K562 (cell line): ENCODE results near the gene CDC42EP5. TPM values are rescaled to one million over a fixed set of nuclear protein-coding genes. Genes with fewer than 3 reads are reported as not detected.

Experiments used
- ATAC-seq: fragments of 200-7000 bp; cut with Tn5 transposase; 3 replicates; pipeline ENCODE4 v1.9.1; 2020; ENCODE audit warnings: moderate library complexity
- BruUV-seq: library from RNA; stranded (reverse); fragments of 400-500 nt; replicated peaks from 2 replicates; lab custom pipeline; 2021; lab: Mats Ljungman, UMichigan
- CTCF ChIA-PET: fragments of 300-600 bp; formaldehyde crosslinking; extraction: SDS; loops from one replicate; lab custom pipeline; 2021; ENCODE audit warnings: low intra/inter-chr PET ratio; lab: Yijun Ruan, JAX
- POLR2A ChIA-PET: fragments of 300-600, 350-650 bp; sonication (Branson Sonifier 250); formaldehyde crosslinking; extraction: SDS; loops from one replicate; lab custom pipeline; 2021; ENCODE audit warnings: antibody characterized with exemption, inconsistent platforms; lab: Yijun Ruan, JAX
- DNase-seq, 4 experiments: peaks; one replicate each; pipeline versions ENCODE4 v3.0.0 to v3.0.0-alpha.2; 2011 to 2018; ENCODE audit warnings: low spot score in 3 of 4, mixed read lengths in 3 of 4; ENCODE audit errors: extremely low read depth in 1 of 4
- FAIRE-seq: peaks from 2 replicates; lab custom pipeline; 2011; peaks lifted over from hg19 to GRCh38; lab: Jason Lieb, UNC
- H2AFZ ChIP-seq: 2 replicates; pipeline ENCODE4 v1.6.0; 2011; ENCODE audit warnings: low read depth, low read length, control low read depth, inconsistent platforms
- H3K27ac ChIP-seq: fragments of 200-600 bp; 3 replicates; pipeline ENCODE4 v1.8.0; 2011; ENCODE audit warnings: low read depth, mild to moderate bottlenecking, control low read depth, inconsistent platforms, low read length, moderate library complexity, mixed read lengths; ENCODE audit errors: extremely low read depth
- H3K27me3 ChIP-seq, 2 experiments: fragments of 300-600 bp in 1 of 2; 2 replicates in 1 of 2; 3 replicates in 1 of 2; pipeline versions ENCODE4 v1.6.0 to v1.8.0; 2011; ENCODE audit warnings: inconsistent platforms in 2 of 2, low read length in 2 of 2, mild to moderate bottlenecking in 1 of 2, mixed read lengths in 1 of 2, moderate library complexity in 1 of 2; ENCODE audit not compliant: control insufficient read depth in 2 of 2, insufficient read depth in 2 of 2
- H3K36me3 ChIP-seq: fragments of 300-600 bp; 3 replicates; pipeline ENCODE4 v1.8.0; 2011; ENCODE audit warnings: mild to moderate bottlenecking, low read length, inconsistent platforms; ENCODE audit not compliant: control insufficient read depth, insufficient read depth
- H3K4me1 ChIP-seq, 2 experiments: fragments of 200-600 bp in 1 of 2; replicated peaks in 1 of 2; 2 replicates in 1 of 2; 3 replicates in 1 of 2; pipeline versions ENCODE4 v1.5.1 to v1.8.0; 2011; ENCODE audit warnings: inconsistent platforms in 2 of 2, low read length in 2 of 2, mild to moderate bottlenecking in 1 of 2, mixed read lengths in 1 of 2, moderate library complexity in 1 of 2; ENCODE audit not compliant: control insufficient read depth in 2 of 2, insufficient read depth in 2 of 2
- H3K4me2 ChIP-seq: 2 replicates; pipeline ENCODE4 v1.6.1; 2011; ENCODE audit warnings: low read length, control low read depth, inconsistent platforms, mixed read lengths; ENCODE audit not compliant: insufficient read depth
- H3K4me3 ChIP-seq: fragments of 200-600 bp; sonication (generic), shearing (Covaris generic); 2 replicates; pipeline ENCODE4 v1.5.1; 2016; ENCODE audit warnings: control low read depth, inconsistent platforms
- H3K79me2 ChIP-seq: fragments of 200-600 bp; 3 replicates; pipeline ENCODE4 v1.8.0; 2011; ENCODE audit warnings: low read length, inconsistent platforms; ENCODE audit not compliant: control insufficient read depth, insufficient read depth
- H3K9ac ChIP-seq, 2 experiments: 2 replicates each; pipeline versions ENCODE4 v1.6.0 to v1.6.1; 2011; ENCODE audit warnings: low read depth in 2 of 2, low read length in 2 of 2, control low read depth in 1 of 2, inconsistent platforms in 1 of 2, mild to moderate bottlenecking in 1 of 2, mixed read lengths in 1 of 2; ENCODE audit not compliant: insufficient read depth in 1 of 2
- H3K9me1 ChIP-seq: one replicate; pipeline ENCODE4 v1.6.0; 2011; ENCODE audit warnings: inconsistent platforms, mild to moderate bottlenecking, low read length, moderate library complexity; ENCODE audit not compliant: control insufficient read depth, insufficient read depth
- H3K9me3 ChIP-seq: replicated peaks from 2 replicates; pipeline ENCODE4 v1.5.1; 2011; ENCODE audit warnings: low read depth, low read length, inconsistent platforms; ENCODE audit not compliant: control insufficient read depth, insufficient read depth
- H4K20me1 ChIP-seq: replicated peaks from 2 replicates; pipeline ENCODE4 v1.6.1; 2011; ENCODE audit warnings: low read length, inconsistent platforms, mixed read lengths; ENCODE audit not compliant: control insufficient read depth, insufficient read depth
- KDM4B ChIP-seq, 2 experiments: fragments of 450-650 bp in 1 of 2; sonication (generic) in 1 of 2; IDR thresholded peaks; 2 replicates each; pipeline ENCODE4 v1.6.1; 2016 to 2017; ENCODE audit warnings: borderline replicate concordance in 2 of 2, antibody characterized with exemption in 1 of 2, low read depth in 1 of 2, mild to moderate bottlenecking in 1 of 2
- KDM5B ChIP-seq: fragments of 200-600 bp; sonication (generic); IDR thresholded peaks from 2 replicates; pipeline ENCODE4 v1.6.1; 2012; ENCODE audit warnings: low read depth, mild to moderate bottlenecking, moderate library complexity, low read length, control low read depth, inconsistent platforms; ENCODE audit not compliant: insufficient replicate concordance
- KLF13 ChIP-seq: fragments of 450-650 bp; IDR thresholded peaks from 2 replicates; pipeline ENCODE4 v1.6.1; 2016; ENCODE audit warnings: missing genetic modification characterization, low read depth, mild to moderate bottlenecking, missing compliant biosample characterization, moderate library complexity, borderline replicate concordance
- MTA3 ChIP-seq: fragments of 450-650 bp; formaldehyde crosslinking; IDR thresholded peaks from 2 replicates; pipeline ENCODE4 v1.6.1; 2017; ENCODE audit warnings: mild to moderate bottlenecking, borderline replicate concordance
- RBFOX2 ChIP-seq: fragments of 200-400 bp; formaldehyde crosslinking; IDR thresholded peaks from 2 replicates; pipeline ENCODE4 v1.6.1; 2017; ENCODE audit warnings: low read depth, mild to moderate bottlenecking, low read length, moderate library complexity
- SMAD1 ChIP-seq: fragments of 150-350 bp; IDR thresholded peaks from 2 replicates; pipeline ENCODE4 v1.6.1; 2014; ENCODE audit warnings: low read length, low read depth; ENCODE audit not compliant: partially characterized antibody
- SP1 ChIP-seq: sonication (generic); formaldehyde crosslinking; IDR thresholded peaks from 2 replicates; pipeline ENCODE4 v1.8.1; 2022; ENCODE audit warnings: mild to moderate bottlenecking, missing genetic modification reagents
- SREBF1 ChIP-seq: fragments of 150-350 bp; IDR thresholded peaks from 2 replicates; pipeline ENCODE4 v1.6.1; 2014; ENCODE audit warnings: antibody characterized with exemption, low read depth, low read length, borderline replicate concordance
- ZBTB40 ChIP-seq, 2 experiments: fragments of 450-650 bp in 1 of 2; sonication (generic) in 1 of 2; formaldehyde crosslinking in 1 of 2; IDR thresholded peaks; 2 replicates each; pipeline versions ENCODE4 v1.7.1 to v1.9.0; 2016 to 2022; ENCODE audit warnings: inconsistent platforms in 1 of 2, mild to moderate bottlenecking in 1 of 2, missing genetic modification reagents in 1 of 2
- ZNF253 ChIP-seq: fragments of 250-450 bp; sonication (Bioruptor Pico); conservative IDR thresholded peaks from 2 replicates; pipeline ENCODE4 v1.6.1; 2021; ENCODE audit warnings: mild to moderate bottlenecking
- ZNF830 ChIP-seq: fragments of 250-450 bp; sonication (Bioruptor Pico); IDR thresholded peaks from 2 replicates; pipeline ENCODE4 v1.5.0; 2021; ENCODE audit warnings: mild to moderate bottlenecking
- WGBS: fragments of 100-300 bp; shearing (Covaris generic); methylation state at CpG from one replicate; pipeline ENCODE4 v1.1.6; 2016; ENCODE audit warnings: low coverage, mixed read lengths; ENCODE audit not compliant: insufficient coverage; ENCODE audit errors: missing lambda C conversion rate; 5-methylcytosine and 5-hydroxymethylcytosine counted together
- in situ Hi-C: fragments of 300-500 bp; cut with MboI; formaldehyde crosslinking; loops from 4 replicates; pipeline ENCODE4 v1.15.0; 2018; ENCODE audit warnings: inconsistent platforms, mixed read lengths
- intact Hi-C: fragments of 100-400 bp; cut with micrococcal nuclease; formaldehyde crosslinking; loops from 2 replicates; pipeline ENCODE4 v1.14.2; 2022
- polyA plus RNA-seq, 8 experiments: library from polyadenylated mRNA; depleted of rRNA in 4 of 8; stranded (reverse) in 5 of 8; unstranded in 3 of 8; fragments of >200 nt; fragmentation: Nextera tagmentation in 2 of 8; fragmentation: Illumina TruSeq in 1 of 8; extraction: Ambion mirVana in 2 of 8; extraction: Trizol in 1 of 8; gene quantifications; 2 replicates each; pipeline versions ENCODE4 v1.2.1 to v1.2.3, GENCODE V29; 2011 to 2014; ENCODE audit warnings: inconsistent platforms in 1 of 8, missing spikeins in 1 of 8
- total RNA-seq, 7 experiments: library from RNA; depleted of rRNA in 6 of 7; stranded (reverse); fragments of >200 nt in 6 of 7; fragmentation: Illumina TruSeq in 2 of 7; extraction: Trizol in 2 of 7; gene quantifications; 2 replicates each; pipeline versions ENCODE4 v1.2.1 to v1.2.3, GENCODE V29; 2011 to 2021; ENCODE audit warnings: low replicate concordance in 1 of 7

The CDC42EP5 gene
- total and polyA plus RNA-seq, 9 of the 15 experiments (the other 6 are each of a cell fraction or from before 2014, with no cell fraction given): 0.15 to 0.38 TPM; not detected in 7

- in situ Hi-C loops: no loop called here
- Histone ChIP-seq H3K9me3 (no peaks in the 10 kb centered on the region), H3K9me1 (no peaks in the 10 kb centered on the region), H4K20me1 (no peaks in the 10 kb centered on the region), H3K4me2 (peak overlapping the region; percentile 87), H3K9ac (peak overlapping the region; percentile 84 to 90), H3K4me3 (peak overlapping the region; percentile 85), H3K36me3 (peaks cover 26% of the 10 kb centered on the region; the same call in 2 of the 3 replicates), H2AFZ (peak overlapping the region; percentile 97), H3K4me1 (peaks cover 0 to 41% of the 10 kb centered on the region in 2 experiments; a peak in 2 of 5 replicates), H3K79me2 (no peaks in the 10 kb centered on the region), H3K27ac (peak overlapping the region; percentile 95), H3K27me3 (peaks cover 0 to 6% of the 10 kb centered on the region in 2 experiments; a peak in 3 of 5 replicates)
- FAIRE-seq (no peak), ATAC-seq (peak; percentile 87), DNase-seq (peak; percentile 85 to 94 (median 88))
- CTCF ChIA-PET: interaction anchor here (0.7 kb wide), 1 partner anchor 34 kb away, joined by 3 read pairs; no protein-coding TSS in a partner anchor
- intact Hi-C loops: no loop called here
- BruUV-seq: no TSS peak
- POLR2A ChIA-PET: no interaction called here
- 4% methylated on average over 35 of the region's 87 CpGs for WGBS
- TF ChIP-seq MTA3 (peak; percentile 61; the same call in 1 of the 2 replicates), ZBTB40 (IDR thresholded peaks at IDR 0.05) (peak; percentile 79), ZBTB40 (CRISPR knock-in tag; IDR thresholded peaks at IDR 0.05) (no peak), KDM4B (IDR thresholded peaks at IDR 0.05; ENCODE audit: borderline replicate concordance in 2 of 2, low read depth in 1 of 2) (0 out of 4 replicates have a peak, but pooled peaks of 1 of the 2 experiments have one; percentile 27), SP1 (CRISPR knock-in tag) (no peak; the same call in 1 of the 2 replicates), ZNF253 (CRISPR knock-in tag) (no peak), SMAD1 (peak; percentile 39), ZNF830 (CRISPR knock-in tag) (no peak), KLF13 (0 out of 2 replicates have a peak, but pooled peaks have one; percentile 5), SREBF1 (no peak), RBFOX2 (peak; percentile 92), KDM5B (peak; percentile 55)
Measured at GRCh38 chr19:54464630-54465425, 8.3 kb downstream of the CDC42EP5 start.
